SH-SY5Y (cell line): Measurements from ENCODE around the gene TPCN1.

Experiments used
- GATA2 ChIP-seq: IDR thresholded peaks from 2 replicates; pipeline ENCODE4 v1.6.1; 2011; ENCODE audit warnings: mild to moderate bottlenecking, low read depth, low read length
- GATA3 ChIP-seq: IDR thresholded peaks from 2 replicates; pipeline ENCODE4 v1.6.1; 2011; ENCODE audit warnings: low read depth, mild to moderate bottlenecking, low read length, moderate library complexity

Gene TPCN1

DNA sequence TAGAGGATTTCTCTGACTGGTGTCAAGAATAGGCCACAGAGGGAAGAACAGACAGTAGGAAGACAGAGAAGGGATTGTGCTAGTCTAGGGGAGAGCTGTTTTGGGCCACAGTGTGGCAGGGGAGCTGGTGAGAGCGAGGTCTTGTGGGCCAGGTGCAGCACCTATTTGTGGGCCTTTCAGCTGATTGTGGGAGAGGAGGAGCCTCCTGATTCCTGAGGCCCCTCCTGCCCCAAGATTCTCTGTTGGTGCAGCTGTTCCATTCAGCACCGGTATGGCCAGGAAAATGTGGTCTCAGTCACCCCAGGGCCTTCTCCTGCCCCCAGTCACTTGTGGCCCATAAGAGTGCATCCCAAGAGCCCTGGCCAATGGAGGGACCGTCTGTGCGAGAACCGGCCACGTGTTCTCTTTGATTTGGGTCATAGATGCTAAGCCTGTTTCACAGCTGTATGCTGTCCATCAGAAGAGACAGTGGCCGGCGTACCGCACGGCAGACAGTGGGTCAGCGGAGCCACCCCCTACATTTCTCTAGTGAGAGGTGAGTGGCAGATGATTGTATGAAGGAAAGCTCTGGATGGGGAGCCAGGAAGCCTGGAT, 27.7 kb downstream of the TPCN1 start:
- TF ChIP-seq GATA2 (no peak), GATA3 (no peak)

DNA sequence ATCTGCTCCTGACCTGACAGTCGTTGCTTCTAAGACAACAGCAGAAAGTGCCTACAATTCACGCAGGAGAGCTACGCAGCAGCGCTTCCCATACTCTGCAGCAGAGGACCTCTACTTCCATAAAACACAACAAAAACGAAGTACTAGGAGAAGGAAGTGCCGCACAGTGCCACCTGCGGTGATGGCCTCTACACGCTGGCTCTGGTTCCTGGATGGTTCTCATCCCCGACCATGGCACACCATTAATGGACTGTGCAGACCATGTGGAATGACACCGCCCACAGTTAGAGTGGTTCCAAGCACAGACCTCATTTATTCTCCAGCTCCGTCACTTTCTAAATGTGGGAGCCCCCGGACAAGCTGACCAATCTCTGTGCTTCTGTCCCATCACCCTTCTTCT, 28.3 kb downstream of the TPCN1 start:
- no peak for TF ChIP-seq GATA2
- TF ChIP-seq GATA3 = no peak

DNA sequence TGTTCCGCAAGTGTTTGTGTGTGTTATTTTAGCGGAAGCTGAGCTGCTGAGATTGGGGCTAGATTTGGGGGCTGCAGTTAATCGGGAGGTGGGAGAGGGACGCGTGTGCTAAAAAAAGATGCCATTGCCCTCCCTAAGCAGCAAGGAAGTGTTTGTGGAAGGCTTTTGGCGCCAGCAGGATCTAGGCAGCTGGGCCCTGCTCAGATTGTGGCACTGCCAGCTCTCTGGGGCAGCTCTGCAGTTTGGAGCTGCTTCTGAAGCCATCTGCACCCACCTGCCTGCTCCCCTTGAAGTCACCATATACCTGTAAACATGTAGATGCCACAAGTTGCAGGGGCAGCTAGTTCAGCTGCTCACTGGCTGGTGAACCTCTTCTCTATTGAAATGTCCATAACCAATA, 28.8 kb downstream of the TPCN1 start:
- no peak for TF ChIP-seq GATA3
- no peak for TF ChIP-seq GATA2

DNA sequence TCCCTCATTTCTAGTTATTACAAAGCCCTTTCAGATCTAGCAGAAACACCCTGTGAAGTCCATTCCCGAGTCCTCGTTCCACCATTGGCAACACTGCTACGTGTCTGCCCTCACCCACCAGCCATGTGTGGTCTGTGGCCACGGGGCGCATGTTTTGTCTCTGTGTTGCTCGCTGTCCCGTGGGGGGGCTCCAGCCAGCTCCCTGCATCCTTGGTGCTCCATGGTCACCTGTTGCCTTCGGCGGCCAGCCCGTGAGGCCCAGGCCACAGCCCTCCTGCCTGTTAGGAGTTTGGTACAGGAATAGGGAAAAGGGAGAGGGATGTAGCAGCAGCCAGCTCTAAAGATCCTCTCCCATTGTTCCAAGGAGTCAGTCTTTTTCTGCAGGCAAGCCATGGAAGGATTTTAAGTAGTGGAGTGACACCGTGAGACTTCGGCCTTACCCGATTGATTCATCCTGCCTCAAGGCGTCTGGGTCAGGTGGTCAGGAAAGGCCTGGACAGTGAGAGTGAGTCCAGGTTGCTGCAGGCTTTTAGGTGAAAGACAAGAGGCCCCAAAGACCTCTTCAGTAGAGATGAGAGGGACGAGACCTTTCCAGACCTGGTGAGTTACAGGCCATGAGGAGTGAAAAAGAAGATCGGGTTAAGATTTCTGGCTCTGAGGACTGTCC, 30.3 kb downstream of the TPCN1 start:
- TF ChIP-seq GATA2 (no peak), GATA3 (no peak)

DNA sequence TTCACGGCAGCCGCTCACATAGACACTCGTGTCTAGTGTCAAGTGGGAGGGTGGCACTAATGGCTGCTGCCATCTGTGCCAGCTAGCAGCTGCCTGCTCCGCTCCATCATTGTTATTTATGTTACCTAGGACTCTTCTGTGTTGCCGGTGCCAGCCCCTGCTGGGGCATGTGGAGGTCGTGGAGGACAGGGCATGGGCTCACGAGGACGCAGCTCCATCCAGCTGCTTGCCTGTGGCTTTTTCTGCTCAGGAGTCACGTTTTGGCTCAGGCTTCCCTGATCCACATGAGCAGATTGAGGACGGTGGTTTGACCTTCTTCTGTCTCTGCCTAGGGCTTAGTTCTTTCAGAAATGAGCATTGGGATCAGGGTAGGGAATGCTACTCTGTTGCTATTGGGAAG, 31.2 kb downstream of the TPCN1 start:
- TF ChIP-seq GATA3 = no peak
- TF ChIP-seq GATA2 = no peak

DNA sequence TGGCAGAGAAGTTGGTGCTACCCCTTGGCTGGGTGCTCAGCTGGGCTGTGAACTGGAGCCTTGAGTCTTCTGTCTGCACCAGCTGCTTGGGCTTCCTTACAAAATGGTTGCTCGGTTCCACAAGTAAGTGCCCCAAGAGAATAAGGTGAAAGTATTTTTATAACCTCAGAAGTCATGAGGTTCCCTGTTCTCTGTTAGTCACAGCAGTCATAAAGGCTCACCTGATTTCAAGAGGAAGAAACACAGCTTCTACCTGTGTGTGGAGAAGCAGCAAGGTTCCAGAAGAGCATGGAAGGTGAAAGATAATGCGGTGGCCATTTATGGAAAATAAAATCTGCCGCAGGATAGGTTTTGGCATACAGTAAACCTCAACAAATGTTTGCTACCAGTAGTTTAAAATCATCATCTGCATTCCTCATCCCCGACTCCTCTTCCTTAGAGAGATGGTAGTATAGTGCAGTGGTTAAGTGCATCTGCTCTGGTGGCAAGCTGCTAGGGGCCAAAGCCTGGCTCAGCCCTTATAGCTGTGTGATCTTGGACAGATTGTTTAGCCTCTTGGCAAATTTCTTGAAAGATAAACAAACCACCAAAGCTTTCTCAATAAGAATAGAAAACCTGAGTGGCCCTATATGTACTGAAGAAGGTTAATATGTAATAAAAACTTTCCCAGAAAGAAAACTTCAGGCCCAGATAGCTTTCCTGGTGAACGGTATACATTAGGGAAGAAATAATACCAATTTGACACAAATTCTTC, 32.4 kb downstream of the TPCN1 start:
- no peak for TF ChIP-seq GATA2
- TF ChIP-seq GATA3 = no peak

DNA sequence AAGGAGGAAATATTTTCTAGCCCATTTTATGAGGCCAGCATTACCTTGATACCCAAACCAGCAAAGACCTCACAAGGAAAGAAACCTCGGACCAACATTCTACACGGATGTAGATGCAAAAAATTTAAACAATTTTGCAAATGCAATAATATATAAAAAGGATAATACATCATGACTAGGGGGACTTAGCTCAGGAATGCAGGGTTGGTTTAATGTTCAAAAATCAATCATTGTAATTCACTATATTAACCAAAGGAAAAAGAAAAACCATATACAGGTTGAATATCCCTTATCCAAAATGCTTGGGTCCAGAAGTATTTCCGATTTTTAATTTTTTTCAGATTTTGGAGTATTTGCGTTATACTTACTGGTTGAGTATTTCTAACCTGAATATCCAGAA, 33.0 kb downstream of the TPCN1 start:
- TF ChIP-seq GATA3 (no peak), GATA2 (no peak)

DNA sequence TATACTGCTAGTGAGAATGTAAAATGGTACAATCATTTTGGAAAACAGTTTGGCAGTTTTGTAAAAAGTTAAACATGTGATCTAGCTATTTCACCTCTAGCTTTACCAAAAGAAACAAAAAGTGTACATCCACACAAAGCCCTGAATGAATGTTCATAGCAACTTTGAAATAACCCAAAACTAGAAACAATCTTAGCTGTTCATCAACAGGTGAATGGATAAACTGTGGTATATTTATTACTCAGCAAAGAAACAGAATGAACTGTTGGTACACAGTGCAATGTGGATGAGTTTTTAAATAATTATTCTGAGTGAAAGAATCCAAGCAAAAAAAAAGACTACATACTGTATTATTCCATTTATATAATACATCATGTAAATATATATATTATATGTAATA, 36.3 kb downstream of the TPCN1 start:
- TF ChIP-seq GATA3 = no peak
- no peak for TF ChIP-seq GATA2

DNA sequence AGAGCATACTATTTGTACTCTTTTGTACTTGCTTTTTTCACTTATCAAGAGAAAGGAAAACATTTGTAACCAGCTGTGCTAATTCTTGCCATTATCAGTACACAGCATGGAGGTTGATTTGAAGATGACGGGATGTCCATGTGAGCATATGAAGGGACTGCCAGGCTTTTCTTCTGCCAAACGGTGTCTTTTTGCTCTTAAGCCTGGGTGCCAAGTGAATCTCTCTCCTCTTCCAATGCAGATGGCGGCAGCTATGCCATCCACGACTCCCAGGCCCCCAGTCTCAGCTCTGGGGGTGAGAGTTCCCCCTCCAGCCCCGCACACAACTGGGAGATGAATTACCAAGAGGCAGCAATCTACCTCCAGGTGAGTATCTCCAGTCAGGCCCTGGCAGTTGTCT, 38.9 kb downstream of the TPCN1 start:
- TF ChIP-seq GATA2 = no peak
- no peak for TF ChIP-seq GATA3

DNA sequence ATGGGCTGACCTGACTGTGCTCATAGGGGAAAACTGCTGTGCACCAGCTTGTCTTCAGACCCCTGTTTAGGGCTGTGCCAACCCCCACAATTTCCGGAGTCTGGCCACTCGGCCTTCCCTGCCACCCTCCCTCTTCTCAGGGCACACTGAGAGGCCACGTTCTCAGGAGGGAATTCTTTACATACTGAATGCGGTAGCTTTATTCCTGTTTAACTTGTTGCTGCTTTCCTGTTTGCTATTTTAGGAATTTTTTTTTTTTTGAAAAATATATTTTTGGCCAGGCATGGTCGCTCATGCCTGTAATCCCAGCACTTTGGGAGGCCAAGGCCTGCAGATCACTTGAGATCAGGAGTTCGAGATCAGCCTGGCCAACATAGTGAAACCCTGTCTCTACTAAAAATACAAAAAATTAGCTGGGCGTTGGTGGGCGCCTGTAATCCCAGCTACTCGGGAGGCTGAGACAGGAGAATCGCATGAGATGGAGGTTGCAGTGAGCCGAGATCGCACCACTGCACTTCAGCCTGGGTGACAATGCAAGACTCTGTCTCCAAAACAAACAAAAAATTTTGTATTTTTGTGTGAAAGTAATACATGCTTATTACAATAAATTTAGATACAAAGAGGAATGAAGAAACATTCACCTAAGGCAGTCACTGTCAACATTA, 39.5 kb downstream of the TPCN1 start:
- TF ChIP-seq GATA2 = no peak
- no peak for TF ChIP-seq GATA3

DNA sequence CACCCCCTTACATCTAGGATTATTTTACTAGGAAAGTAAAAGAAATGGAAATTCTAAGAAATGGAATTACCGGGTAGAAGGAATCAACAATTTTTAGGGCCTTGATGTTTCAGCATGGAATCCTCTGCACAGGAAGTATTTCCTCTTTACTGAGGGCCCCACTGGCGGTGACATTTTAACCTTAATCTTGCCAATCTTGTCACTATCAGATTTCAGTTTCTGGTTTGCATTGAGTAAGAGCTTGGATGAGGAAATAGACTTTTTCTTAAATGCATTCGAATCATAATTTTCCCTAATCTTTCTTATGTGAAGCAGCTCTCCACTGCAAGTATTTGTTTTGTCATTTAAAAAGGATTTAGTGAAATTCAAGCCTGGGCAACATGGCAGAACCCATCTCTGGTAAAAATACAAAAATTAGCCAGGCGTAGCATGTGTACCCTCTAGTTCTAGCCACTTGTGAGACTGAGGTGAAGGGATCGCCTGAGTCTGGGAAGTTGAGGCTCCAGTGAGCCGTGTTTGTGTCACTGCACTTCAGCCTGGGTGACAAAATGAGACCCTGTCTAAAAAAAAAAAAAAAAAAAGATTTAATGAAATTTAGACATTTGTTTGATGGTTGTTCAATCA, 40.7 kb downstream of the TPCN1 start:
- TF ChIP-seq GATA3 (no peak), GATA2 (peak; percentile 41; the same call in 1 of the 2 replicates)

DNA sequence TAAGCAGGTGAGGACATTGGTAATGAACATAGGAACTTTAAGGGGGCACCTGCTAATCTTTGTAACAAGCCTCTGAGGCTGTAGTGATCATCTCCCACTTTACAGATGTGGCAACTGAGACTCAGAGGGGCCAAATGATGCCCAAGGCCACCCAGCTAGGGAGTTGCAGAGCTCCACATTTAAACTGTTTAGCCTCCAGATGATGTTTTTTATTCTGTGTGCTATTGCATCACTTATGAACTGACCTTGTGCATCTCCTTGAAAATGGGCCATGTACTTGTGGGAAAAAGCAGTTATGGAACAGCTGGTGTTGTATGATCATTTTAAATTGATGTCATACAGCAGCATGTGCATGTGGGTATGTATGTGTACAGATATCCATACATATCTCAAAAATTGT, 41.4 kb downstream of the TPCN1 start:
- TF ChIP-seq GATA3 (no peak), GATA2 (no peak)

DNA sequence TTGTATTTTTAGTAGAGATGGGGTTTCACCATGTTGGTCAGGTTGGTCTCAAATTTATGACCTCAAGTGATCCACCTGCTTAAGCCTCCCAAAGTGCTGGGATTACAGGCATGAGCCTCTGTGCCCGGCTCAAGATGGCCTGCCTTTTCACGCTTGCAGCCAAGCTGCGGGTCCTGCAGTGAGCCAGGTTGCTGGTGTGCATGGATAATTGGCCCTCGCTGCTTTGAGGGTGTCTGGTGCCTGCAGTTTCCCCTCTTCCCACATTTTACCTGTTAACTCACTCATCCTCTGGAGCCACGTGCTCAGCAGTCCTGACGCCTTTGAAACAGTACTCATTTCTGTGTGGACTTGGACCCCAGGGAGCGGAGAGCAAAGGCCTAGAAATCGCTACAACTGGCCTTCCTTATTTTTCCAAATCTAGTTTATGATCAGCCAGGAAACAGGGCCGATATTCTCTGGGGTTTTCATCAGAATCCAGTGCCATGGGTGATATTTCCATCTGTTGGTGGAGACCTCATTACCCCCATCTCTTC, 42.2 kb downstream of the TPCN1 start:
- TF ChIP-seq GATA3 (no peak), GATA2 (no peak)

DNA sequence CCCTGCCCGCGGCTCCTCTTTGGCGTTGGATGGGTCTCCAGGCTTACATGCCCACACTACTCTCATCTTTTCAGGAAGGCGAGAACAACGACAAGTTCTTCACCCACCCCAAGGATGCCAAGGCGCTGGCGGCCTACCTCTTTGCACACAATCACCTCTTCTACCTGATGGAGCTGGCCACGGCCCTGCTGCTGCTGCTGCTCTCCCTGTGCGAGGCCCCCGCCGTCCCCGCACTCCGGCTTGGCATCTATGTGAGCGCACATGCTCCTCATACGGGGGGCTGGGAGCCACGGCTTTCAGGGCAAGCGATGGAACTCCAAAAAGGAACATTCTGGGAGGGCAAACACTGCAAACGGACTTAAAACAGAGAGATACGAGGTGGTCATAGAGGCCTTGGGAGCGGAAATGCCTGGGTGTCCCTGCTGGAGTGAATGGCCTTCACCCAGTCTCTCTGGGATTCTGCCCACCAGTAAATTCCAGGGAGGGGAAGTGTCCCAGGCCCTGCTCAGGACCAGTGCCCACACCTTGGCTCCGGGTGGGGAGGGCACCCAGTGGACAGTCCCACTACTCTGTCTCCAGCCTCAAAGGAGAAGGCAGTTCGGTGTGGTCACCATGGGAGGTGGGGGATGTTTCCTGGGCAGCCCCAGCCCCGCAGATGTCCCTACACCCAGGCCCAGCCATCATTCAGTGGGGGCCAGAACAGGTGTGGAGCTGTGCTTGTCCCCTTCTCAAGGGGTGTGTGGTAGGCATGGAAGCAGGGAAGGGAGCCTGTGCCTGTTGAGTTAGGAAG, 45.0 kb downstream of the TPCN1 start:
- TF ChIP-seq GATA2 (no peak), GATA3 (no peak)
